Hypothalamus (tissue), 51 donors: ENCODE results near the gene MAGEB5.
"Not testable (repeated sequence)": the region's sequence is repeated elsewhere in the genome, so short reads cannot be mapped to it uniquely, and the experiment has no call there.

Experiments
- DNase-seq, 51 donors: peaks; one replicate each; lab custom pipeline; 2025; lab: John Stamatoyannopoulos, UW

The MAGEB5 gene, protein sequence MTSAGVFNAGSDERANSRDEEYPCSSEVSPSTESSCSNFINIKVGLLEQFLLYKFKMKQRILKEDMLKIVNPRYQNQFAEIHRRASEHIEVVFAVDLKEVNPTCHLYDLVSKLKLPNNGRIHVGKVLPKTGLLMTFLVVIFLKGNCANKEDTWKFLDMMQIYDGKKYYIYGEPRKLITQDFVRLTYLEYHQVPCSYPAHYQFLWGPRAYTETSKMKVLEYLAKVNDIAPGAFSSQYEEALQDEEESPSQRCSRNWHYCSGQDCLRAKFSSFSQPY

DNA sequence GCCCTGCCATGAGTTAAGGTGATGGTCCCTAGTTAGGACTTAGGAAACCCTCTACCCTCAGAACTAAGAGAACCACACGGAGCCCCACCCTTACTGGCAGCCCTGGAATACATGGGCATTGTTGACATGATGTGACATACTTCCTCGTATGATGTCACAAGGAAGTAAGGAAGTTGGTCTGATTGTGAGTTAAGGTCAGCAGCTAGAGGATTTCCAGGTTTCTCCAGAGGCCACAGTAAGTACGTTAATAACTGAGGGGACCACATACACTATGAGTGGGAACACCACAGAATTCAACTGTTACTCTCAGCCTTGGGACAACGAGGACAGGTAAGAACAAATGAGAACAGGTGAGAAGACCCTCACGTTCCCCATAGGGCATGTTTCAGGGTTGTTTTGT lies at the start of gene MAGEB5:
Gene MAGEB5, plus strand, starts transcription at position 301 of the 400 bp plus-strand sequence. CDS start 1,133 bp downstream, outside the sequence.
- DNase-seq: no peak

GRCh38 chrX:26192204-26192603 lies 23.8 kb upstream of the MAGEB5 start, which contains the start of gene MAGEB6:
MAGEB6 (plus strand) TSS chrX:26192440; CDS start chrX:26193847, 1,407 bp downstream.
- no peak for DNase-seq

DNA sequence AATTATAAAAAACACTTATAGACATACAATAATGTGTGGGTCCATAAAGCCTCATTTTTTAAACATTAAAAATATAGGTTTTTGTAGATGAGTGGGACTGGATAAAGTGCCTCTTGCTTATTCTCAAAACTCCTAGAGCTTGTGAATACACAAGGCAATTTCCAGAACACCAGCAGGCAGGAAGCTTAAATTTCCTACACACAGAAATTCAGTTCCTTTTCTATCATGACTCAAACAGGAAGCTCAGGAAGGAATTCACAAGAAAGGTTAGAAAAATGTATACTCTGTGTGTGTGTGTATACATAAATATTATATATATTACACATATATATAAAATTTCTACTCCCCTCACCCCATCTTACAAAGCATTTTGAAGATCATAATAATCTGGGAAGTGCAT lies 12.4 kb upstream of the MAGEB5 start:
- DNase-seq: no peak

DNA sequence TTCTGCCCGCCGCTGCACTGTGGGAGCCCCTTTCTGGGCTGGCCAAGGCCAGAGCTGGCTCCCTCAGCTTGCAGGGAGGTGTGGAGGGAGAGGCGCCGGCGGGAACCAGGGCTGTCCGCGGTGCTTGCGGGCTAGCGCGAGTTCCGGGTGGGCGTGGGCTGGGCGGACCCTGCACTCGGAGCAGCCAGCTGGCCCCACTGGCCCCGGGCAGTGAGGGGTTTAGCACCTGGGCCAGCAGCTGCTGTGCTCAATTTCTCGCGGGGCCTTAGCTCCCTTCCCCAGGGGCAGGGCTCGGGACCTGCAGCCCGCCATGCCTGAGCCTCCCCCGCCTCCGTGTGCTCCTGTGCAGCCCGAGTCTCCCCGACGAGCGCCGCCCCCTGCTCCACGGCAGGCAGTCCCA lies 11.3 kb upstream of the MAGEB5 start:
- not testable (repeated sequence) for DNase-seq

DNA sequence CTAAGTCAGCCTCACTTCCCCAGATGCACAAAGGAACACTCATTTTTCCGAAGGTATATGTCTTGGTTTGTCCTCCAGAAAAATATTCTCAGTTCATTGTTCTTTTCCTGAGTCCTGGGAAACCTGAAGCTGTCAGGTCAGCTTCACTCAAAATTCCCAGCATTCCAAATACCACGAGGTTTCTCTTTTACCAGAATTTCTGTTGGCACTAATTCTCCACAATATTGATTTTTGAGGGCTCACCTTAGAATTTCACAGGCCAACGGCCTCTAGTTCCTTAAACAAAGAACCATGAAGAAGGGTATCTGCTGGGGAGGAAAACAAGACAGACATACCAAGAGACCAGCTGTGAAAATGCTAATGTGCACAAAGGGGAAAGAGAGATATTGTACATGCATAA lies 8.0 kb upstream of the MAGEB5 start:
- DNase-seq: no peak

GRCh38 chrX:26219351-26219750 lies 3.4 kb downstream of the MAGEB5 start:
- DNase-seq: no peak

DNA sequence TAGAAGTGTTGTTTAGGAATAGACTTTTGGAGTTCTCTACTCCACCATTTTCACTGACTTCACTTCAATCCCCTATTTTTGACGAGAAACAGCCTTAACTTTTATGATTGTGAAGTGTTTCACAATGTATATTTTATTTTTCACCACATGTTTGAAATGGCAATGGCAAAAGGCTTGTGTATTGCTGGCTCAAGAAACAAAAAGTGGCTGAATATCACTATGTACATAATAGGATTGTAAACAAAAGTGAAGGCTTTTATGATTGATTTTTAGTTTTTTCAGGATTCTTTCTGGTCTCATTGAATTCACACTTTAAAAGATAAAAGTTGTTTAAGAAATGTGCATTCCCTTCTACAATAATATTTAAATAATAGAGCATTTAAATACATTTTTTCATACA lies 18.2 kb downstream of the MAGEB5 start:
- DNase-seq: no peak

DNA sequence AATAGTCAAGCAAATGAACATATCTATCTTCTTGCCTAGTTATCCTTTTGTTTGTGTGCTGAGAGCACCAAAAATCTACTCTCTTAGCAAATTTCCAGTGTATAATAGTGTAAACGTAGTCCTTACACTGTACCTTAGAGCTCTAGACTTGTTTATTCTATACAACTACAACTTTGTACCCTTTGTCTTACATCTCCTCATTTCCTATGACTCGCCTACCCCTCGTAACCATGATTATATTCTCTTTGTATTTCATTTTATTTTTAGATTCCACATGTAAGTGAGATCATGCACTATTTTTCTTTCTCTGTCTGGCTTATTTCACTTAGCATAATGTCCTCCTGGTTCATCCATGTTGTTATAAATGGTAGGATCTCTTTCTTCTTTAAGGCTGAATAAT lies 37.6 kb downstream of the MAGEB5 start:
- no peak for DNase-seq

DNA sequence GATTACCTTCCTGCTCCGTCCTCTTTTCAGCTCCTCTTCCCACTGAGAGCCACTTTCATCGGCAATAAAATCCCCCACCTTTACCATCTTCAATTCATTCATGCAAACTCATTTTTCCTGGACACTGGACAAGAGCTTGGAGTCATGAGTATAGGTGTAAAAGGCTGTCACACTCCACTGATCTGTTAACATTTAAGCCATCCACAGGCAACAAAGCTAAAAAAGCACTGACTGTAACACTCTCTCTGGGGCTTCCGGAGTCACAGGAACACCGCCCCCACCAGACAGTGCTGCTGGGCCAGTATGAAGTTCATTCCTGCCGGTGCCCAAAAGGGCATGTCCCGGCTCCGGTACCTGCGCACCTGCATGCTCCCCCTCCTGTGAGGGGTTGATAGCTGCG lies 38.5 kb downstream of the MAGEB5 start:
- DNase-seq: no peak

DNA sequence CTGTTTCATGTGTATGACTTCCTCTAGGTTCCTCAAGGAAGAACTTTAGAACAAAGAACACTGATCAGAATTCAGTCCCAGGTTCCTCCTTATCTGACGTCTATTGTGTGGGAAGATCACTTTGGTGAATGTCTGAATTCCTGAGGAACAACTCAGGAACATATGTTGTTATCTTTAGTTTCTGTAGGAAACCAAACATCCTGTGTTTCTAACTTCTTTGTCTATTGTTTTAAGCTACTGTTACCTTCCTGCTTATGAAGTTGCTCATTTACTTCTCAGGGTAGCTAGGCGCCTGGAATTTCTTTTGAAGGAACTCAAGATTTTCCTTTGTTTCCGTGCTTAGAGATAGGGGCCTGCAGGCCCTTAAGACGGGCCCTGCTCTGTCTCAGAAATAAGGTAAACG lies 46.2 kb downstream of the MAGEB5 start:
- DNase-seq: no peak
